ENCODE measurements around the gene KDM2B.
A peak's percentile ranks its signal among the peaks of the same experiment; 100 is the strongest.

Gene KDM2B

GRCh38 chr12:121578230-121579189 is 2.3 kb downstream of the KDM2B start:
- TF ChIP-seq, protein P1, sequence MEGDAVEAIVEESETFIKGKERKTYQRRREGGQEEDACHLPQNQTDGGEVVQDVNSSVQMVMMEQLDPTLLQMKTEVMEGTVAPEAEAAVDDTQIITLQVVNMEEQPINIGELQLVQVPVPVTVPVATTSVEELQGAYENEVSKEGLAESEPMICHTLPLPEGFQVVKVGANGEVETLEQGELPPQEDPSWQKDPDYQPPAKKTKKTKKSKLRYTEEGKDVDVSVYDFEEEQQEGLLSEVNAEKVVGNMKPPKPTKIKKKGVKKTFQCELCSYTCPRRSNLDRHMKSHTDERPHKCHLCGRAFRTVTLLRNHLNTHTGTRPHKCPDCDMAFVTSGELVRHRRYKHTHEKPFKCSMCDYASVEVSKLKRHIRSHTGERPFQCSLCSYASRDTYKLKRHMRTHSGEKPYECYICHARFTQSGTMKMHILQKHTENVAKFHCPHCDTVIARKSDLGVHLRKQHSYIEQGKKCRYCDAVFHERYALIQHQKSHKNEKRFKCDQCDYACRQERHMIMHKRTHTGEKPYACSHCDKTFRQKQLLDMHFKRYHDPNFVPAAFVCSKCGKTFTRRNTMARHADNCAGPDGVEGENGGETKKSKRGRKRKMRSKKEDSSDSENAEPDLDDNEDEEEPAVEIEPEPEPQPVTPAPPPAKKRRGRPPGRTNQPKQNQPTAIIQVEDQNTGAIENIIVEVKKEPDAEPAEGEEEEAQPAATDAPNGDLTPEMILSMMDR (IDR thresholded peaks at IDR 0.05; ENCODE audit: insufficient read depth, low read length, poor library complexity, severe bottlenecking): no peak
- Histone ChIP-seq H3K36me3 (ENCODE audit: control insufficient read depth, insufficient read depth, low read length) (no peaks in the 10 kb centered on the region), H3K27me3 (replicated peaks; ENCODE audit: control insufficient read depth, insufficient read depth, low read length) (no peaks in the 10 kb centered on the region), H3K4me3 (replicated peaks; ENCODE audit: low read depth, low read length) (peak overlapping the region; percentile 66)
- DNase-seq (ENCODE audit: extremely low read depth, insufficient read length): peak; percentile 38

- TF ChIP-seq, protein P1 (IDR thresholded peaks at IDR 0.05; ENCODE audit: insufficient read depth, low read length, poor library complexity, severe bottlenecking): no peak
- DNase-seq (ENCODE audit: extremely low read depth, insufficient read length): no peak
- H3K36me3 ChIP-seq (ENCODE audit: control insufficient read depth, insufficient read depth, low read length): no peaks in the 10 kb centered on the region
- no peaks in the 10 kb centered on the region for H3K27me3 ChIP-seq (replicated peaks; ENCODE audit: control insufficient read depth, insufficient read depth, low read length)
- H3K4me3 ChIP-seq (replicated peaks; ENCODE audit: low read depth, low read length): no peak overlapping the region
Observed at GRCh38 chr12:121577443-121578180, 3.2 kb downstream of the KDM2B start.

DNA sequence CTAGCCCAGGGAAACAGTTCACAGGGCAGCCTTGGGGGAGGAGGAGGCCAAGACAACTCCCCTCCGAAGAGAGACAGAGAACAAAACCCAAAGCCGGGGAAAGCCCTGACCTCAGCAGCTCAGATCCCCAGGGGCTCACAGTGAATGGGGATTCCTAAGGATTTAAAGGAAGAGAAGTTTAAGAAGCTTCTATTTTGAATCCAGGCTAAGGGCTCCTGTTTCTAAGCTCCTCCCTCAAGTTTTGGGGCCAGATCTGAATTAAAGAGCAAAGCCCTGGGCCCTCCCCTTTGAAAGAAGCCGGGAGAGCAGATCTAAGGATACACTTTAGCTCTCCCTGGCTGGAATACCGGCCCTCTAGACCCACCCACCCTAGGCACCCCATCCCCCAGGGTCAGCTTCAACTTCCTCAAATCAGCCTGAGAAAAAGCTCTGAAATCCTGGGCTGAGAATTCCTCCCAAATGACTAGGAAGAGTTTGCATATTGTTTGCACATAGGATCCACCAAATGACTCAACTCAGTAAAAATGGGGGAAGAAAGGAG is 3.9 kb downstream of the KDM2B start:
- Histone ChIP-seq H3K4me3 (replicated peaks; ENCODE audit: low read depth, low read length) (no peak overlapping the region), H3K27me3 (replicated peaks; ENCODE audit: control insufficient read depth, insufficient read depth, low read length) (no peaks in the 10 kb centered on the region), H3K36me3 (ENCODE audit: control insufficient read depth, insufficient read depth, low read length) (no peaks in the 10 kb centered on the region)
- TF ChIP-seq, protein P1 (IDR thresholded peaks at IDR 0.05; ENCODE audit: insufficient read depth, low read length, poor library complexity, severe bottlenecking): no peak
- DNase-seq (ENCODE audit: extremely low read depth, insufficient read length): no peak

DNA sequence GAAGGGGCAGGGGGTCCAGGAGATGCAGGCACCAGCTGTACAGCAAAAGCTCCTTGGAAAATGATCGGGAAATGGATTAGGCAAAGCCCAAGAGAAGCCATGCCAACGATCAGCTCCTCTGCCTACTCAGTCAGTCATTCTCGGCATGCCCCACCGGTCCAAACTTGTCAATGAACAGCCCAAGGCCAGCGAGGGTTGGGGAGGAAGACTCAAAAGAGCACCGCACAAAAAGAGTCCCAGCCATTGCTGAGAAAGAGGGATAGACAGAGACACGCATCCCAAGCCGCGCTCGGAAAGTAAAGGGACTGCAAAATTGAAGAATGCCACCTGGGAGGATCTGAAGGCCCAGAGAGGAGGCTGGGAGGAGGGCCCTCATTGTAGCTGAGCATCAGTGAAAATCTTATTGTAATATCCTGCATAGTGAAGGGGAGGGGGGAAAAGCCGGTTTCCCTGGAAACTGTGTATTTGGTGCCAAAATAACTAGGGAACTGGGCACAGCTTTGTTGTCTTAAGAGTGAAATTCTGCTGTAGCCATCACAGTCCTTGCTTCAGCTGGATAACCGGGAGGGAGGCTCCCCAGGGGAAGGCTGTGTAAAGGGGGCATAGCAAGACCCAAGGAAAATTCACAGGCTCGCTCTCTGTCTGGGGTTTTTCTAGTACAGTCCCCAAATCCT is 4.7 kb downstream of the KDM2B start:
- Histone ChIP-seq H3K27me3 (replicated peaks; ENCODE audit: control insufficient read depth, insufficient read depth, low read length) (no peaks in the 10 kb centered on the region), H3K4me3 (replicated peaks; ENCODE audit: low read depth, low read length) (no peak overlapping the region), H3K36me3 (ENCODE audit: control insufficient read depth, insufficient read depth, low read length) (no peaks in the 10 kb centered on the region)
- TF ChIP-seq, protein P1 (IDR thresholded peaks at IDR 0.05; ENCODE audit: insufficient read depth, low read length, poor library complexity, severe bottlenecking): no peak
- no peak for DNase-seq (ENCODE audit: extremely low read depth, insufficient read length)

DNA sequence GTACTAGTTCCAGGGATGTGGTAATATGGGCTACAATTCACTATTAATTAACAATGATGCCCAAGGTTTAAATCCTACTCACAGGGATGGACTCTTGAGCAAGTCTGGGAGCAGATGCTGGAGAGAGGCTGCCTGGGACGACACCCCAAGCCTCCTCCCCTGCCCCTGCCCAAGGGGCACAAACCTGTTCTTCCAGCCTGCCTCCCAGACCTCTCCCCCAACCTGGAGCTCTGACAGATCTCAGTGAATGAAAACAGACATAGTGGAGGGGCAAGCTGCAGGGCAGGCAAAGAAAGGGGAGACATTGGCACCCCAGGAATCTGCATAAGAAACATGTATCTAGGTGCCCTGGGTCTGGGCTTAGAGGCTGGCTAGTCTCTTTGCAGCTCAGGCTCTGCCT is 5.8 kb downstream of the KDM2B start:
- no peak overlapping the region for H3K4me3 ChIP-seq (replicated peaks; ENCODE audit: low read depth, low read length)
- TF ChIP-seq, protein P1 (IDR thresholded peaks at IDR 0.05; ENCODE audit: insufficient read depth, low read length, poor library complexity, severe bottlenecking): no peak
- no peaks in the 10 kb centered on the region for H3K27me3 ChIP-seq (replicated peaks; ENCODE audit: control insufficient read depth, insufficient read depth, low read length)
- H3K36me3 ChIP-seq (ENCODE audit: control insufficient read depth, insufficient read depth, low read length): no peaks in the 10 kb centered on the region
- no peak for DNase-seq (ENCODE audit: extremely low read depth, insufficient read length)

Data from GM06990 (cell line).